Suprapubic skin (tissue), 4 donors: Measurements from ENCODE around the gene CHMP2B.

Experiments used
- POLR2A ChIP-seq, 2 donors: fragments of 450-650 bp; IDR thresholded peaks; one replicate each; pipeline ENCODE4 v1.6.1; 2017; ENCODE audit warnings: antibody characterized with exemption in 2 of 2, mild to moderate bottlenecking in 2 of 2, moderate library complexity in 2 of 2
- POLR2AphosphoS5 ChIP-seq, 3 donors: sonication (generic); formaldehyde crosslinking; IDR thresholded peaks; one replicate each; pipeline ENCODE4 v1.6.1; 2017; ENCODE audit warnings: antibody characterized with exemption in 3 of 3
- TF ChIP-seq, protein P1 (sequence below), 2 donors: fragments of 200-600 bp in 1 of 2; fragments of 450-650 bp in 1 of 2; sonication (generic) in 1 of 2; IDR thresholded peaks; one replicate each; pipeline ENCODE4 v1.5.1; 2016 to 2019; ENCODE audit warnings: antibody characterized with exemption in 2 of 2, mild to moderate bottlenecking in 1 of 2, moderate library complexity in 1 of 2

DNA sequence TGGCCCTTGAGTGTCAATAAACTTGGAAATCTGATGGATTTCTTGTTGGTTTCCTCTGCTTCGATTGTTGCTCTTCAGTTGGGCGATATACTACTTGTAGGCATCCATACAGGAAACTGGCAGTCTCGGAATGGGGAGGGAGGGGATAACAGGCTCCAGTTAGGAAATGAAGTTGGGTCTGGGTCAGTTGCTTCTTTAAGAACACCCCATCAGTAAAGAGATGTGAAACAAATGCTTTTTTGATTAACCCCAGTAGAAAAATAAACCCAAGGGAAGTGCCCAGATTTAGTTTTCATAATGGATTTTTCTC is 681 bp downstream of the CHMP2B start:
- TF ChIP-seq, protein P1, sequence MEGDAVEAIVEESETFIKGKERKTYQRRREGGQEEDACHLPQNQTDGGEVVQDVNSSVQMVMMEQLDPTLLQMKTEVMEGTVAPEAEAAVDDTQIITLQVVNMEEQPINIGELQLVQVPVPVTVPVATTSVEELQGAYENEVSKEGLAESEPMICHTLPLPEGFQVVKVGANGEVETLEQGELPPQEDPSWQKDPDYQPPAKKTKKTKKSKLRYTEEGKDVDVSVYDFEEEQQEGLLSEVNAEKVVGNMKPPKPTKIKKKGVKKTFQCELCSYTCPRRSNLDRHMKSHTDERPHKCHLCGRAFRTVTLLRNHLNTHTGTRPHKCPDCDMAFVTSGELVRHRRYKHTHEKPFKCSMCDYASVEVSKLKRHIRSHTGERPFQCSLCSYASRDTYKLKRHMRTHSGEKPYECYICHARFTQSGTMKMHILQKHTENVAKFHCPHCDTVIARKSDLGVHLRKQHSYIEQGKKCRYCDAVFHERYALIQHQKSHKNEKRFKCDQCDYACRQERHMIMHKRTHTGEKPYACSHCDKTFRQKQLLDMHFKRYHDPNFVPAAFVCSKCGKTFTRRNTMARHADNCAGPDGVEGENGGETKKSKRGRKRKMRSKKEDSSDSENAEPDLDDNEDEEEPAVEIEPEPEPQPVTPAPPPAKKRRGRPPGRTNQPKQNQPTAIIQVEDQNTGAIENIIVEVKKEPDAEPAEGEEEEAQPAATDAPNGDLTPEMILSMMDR (IDR thresholded peaks at IDR 0.05), result no peak
- no peak for TF ChIP-seq POLR2A (IDR thresholded peaks at IDR 0.05)
- TF ChIP-seq POLR2AphosphoS5 (IDR thresholded peaks at IDR 0.05), result no peak
